C4-2B (cell line): ENCODE measurements around the gene HIP1.

Experiments
- CTCF ChIP-seq: fragments of 450-650 bp; conservative IDR thresholded peaks from 2 replicates; pipeline ENCODE4 v1.5.1; 2017; ENCODE audit warnings: mild to moderate bottlenecking
- ZFX ChIP-seq: fragments of 450-650 bp; IDR thresholded peaks from 2 replicates; pipeline ENCODE4 v1.6.1; 2017

- TF ChIP-seq CTCF (no peak), ZFX (no peak)
Measured at GRCh38 chr7:75639886-75640190, 98.9 kb downstream of the HIP1 start.
